Fibroblast of the aortic adventitia (primary cell): ENCODE data around the gene ECE2. TPM values are rescaled to one million over a fixed set of nuclear protein-coding genes. Genes with fewer than 3 reads are reported as not detected.
A peak's percentile ranks its signal among the peaks of the same experiment; 100 is the strongest.

Experiments used
- DNase-seq: peaks from one replicate; pipeline ENCODE4 v3.0.0-alpha.2; 2010; ENCODE audit warnings: low read depth
- H3K4me3 ChIP-seq: 2 replicates; pipeline ENCODE4 v1.5.1; 2011; ENCODE audit warnings: low read depth, mild to moderate bottlenecking, control low read depth, low read length, moderate library complexity
- total RNA-seq: library from RNA; depleted of rRNA; stranded (reverse); fragments of >200 nt; gene quantifications from 2 replicates; pipeline ENCODE4 v1.2.3, GENCODE V29; 2012; ENCODE audit warnings: low replicate concordance
- TF ChIP-seq, protein P1 (sequence below): IDR thresholded peaks from 2 replicates; pipeline ENCODE4 v1.5.1; 2011; ENCODE audit warnings: mild to moderate bottlenecking, low read length, control low read depth, inconsistent platforms; ENCODE audit not compliant: insufficient read depth

ECE2 gene
- total RNA-seq, 1 donor = not detected

DNA sequence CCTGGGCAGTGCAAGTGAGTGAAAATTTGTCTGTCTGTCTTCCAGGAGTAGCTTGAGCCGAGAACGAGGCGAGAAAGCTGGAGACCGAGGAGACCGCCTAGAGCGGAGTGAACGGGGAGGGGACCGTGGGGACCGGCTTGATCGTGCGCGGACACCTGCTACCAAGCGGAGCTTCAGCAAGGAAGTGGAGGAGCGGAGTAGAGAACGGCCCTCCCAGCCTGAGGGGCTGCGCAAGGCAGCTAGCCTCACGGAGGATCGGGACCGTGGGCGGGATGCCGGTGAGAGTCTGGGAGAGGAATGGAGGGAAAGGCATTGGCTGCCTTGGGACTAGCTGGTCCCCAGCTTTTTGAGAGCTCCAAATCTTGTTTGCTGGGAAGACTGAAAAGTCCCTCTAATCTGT is 51.3 kb downstream of the ECE2 start:
- DNase-seq = no peak
- TF ChIP-seq, protein P1, sequence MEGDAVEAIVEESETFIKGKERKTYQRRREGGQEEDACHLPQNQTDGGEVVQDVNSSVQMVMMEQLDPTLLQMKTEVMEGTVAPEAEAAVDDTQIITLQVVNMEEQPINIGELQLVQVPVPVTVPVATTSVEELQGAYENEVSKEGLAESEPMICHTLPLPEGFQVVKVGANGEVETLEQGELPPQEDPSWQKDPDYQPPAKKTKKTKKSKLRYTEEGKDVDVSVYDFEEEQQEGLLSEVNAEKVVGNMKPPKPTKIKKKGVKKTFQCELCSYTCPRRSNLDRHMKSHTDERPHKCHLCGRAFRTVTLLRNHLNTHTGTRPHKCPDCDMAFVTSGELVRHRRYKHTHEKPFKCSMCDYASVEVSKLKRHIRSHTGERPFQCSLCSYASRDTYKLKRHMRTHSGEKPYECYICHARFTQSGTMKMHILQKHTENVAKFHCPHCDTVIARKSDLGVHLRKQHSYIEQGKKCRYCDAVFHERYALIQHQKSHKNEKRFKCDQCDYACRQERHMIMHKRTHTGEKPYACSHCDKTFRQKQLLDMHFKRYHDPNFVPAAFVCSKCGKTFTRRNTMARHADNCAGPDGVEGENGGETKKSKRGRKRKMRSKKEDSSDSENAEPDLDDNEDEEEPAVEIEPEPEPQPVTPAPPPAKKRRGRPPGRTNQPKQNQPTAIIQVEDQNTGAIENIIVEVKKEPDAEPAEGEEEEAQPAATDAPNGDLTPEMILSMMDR = no peak
- no peak overlapping the region for H3K4me3 ChIP-seq

DNA sequence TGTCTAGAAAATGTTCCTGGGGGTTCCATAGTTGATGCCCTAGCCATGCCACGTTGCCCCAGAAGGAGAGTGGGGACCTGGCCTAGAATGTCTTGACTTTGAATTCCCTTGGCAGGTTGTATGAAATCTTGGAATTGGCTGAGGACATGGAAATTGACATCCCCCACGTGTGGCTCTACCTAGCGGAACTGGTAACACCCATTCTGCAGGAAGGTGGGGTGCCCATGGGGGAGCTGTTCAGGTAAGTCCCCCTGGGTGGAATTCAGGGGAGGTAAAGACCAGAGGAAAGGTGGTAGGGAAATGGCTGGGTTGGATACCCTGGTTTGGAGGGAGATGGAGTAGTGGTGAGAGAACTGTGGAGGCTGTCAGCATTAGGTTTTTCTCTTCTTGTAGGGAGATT is 52.7 kb downstream of the ECE2 start:
- DNase-seq = no peak
- H3K4me3 ChIP-seq = no peak overlapping the region
- TF ChIP-seq, protein P1 = no peak

DNA sequence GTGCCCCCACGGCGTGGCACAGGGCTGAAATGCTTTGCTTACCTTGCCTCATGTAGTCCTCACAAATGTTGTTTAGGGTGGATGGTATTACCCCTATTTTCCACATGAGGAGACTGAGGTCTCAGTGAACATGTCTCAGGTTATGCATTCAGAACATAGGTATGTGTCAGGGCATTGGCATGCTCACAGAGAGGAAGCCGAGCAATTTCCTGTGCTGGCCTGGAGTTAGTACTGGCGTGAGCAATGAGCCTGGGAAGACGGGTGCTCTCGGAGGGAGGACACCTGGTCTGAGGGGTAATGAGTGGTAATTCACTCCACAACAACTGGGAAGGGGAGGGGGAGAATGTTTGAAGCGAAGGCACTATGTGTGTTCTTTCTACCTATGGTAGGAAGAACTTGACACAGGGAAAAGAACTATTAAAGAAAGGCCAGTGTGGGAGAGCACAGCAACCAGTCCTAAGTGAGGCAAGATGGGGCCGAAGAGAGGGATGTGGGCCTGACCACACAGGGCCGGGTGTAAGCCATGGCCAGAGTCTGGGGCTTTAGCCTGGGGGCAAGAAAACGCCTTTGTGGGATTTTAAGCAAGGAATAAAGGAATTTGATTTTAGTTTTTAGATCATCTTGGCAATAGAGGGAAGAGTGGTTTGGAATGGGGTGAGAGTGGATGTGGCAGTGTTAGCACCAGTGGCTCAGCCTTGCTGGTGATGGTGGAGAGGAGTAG is 56.7 kb downstream of the ECE2 start:
- peak; percentile 85 for DNase-seq
- TF ChIP-seq, protein P1 = peak; percentile 2
- no peak overlapping the region for H3K4me3 ChIP-seq

DNA sequence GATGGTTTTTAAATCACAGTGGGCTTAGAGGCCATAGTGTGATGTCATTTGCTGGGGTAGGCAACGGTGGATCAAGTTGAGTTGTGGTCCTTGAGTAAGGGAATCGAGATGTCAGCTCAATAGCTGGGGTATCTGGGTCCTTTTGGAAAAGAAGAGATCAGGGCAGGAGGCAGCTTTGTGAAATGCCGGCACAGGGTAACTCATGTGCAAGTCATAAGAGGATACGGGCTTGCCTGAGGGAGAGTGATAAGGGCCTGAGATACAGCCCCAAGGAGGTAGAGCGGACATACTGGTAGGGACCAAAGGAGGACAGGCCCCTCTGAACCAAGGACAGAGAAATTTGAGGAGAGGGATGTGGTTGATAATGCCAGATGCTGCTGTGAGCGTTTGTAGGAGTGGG is 57.4 kb downstream of the ECE2 start:
- TF ChIP-seq, protein P1 = no peak
- no peak overlapping the region for H3K4me3 ChIP-seq
- no peak for DNase-seq

DNA sequence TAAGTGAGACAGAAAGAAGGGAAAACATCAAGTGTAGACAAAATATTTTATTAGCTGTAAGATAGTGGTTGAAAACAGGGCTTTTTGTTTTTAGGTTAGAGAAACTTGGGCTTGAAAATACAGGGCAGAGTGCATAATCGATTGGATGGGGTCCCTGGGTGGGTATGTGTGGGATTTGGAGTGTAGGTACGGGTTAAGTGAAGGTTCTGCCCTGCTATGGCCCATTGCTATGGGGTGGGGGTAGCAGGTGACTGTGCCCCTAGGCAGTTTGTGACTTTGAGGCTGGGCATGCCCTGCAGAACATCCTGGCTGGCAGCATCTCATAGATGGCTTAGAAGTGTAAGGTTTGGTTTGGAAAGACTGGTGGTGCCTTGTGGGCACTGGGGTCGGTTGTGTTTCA is 57.9 kb downstream of the ECE2 start:
- DNase-seq = no peak
- no peak overlapping the region for H3K4me3 ChIP-seq
- TF ChIP-seq, protein P1 = no peak

DNA sequence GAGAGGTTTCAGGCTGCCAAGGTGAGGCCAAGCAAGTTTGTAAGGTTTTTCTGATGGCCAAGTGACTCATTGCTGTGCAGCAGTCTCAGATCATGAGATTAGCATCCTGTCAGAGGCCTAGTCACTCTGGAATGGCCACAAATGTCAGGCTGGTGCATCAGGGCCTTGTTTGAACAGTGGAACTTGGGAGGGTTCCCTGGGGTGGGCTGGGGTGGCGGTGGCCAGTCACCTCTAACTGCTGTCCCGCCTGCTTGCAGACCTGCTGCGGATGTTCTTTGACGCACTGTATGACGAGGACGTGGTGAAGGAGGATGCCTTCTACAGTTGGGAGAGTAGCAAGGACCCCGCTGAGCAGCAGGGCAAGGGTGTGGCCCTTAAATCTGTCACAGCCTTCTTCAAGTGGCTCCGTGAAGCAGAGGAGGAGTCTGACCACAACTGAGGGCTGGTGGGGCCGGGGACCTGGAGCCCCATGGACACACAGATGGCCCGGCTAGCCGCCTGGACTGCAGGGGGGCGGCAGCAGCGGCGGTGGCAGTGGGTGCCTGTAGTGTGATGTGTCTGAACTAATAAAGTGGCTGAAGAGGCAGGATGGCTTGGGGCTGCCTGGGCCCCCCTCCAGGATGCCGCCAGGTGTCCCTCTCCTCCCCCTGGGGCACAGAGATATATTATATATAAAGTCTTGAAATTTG is 58.8 kb downstream of the ECE2 start:
- no peak overlapping the region for H3K4me3 ChIP-seq
- TF ChIP-seq, protein P1 = no peak
- peak; percentile 54 for DNase-seq
